ENCODE results near the gene CTF1.
A peak's percentile ranks its signal among the peaks of the same experiment; 100 is the strongest.

The CTF1 gene

DNA sequence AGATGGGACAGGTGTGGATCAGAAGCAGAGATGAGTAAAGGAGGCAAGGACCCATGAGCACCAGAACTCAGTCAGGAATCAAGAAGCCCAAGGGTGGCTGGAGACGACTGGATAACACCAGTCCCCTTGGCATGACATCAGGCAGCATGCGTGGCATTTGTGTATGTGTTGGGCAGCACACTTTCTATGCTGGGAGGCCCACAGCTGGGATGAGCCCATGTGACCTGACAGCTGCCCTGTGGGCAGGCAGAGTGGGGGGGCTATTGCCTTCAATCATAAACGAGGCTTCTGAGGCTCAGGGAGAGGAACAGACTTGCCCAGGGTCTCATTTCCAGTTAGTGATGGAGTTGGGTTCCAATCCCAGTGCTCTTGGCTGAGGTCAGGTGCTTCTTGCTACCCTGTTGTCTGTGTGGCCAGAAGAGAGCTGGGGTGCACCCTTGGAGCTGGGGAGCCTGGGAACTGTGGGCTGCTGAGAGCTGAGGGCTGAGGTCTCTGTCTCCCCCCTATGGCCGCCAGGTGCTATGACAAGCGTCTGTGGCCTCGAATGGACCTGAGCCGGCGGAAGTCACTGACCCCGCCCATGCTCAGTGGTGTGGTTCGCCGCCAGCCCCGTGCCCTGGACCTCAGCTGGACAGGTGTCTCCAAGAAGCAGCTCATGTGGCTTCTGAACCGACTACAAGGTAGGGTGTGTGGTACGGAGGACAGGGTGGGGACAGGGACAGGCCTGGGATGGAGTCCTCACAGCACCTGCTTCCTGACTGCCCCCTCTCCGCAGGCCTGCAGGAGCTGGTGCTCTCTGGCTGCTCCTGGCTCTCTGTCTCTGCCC is 45.4 kb downstream of the CTF1 start:
- Histone ChIP-seq H3K27me3 (no peaks in the 10 kb centered on the region), H3K36me3 (peaks cover 45 to 86% (median 71%) of the 10 kb centered on the region in 11 experiments), H3K4me3 (0 out of 20 replicates have a peak overlapping the region, but pooled peaks of 1 of the 10 experiments have one; percentile 14), H4K20me1 (peaks cover 0 to 45% (median 26%) of the 10 kb centered on the region in 11 experiments; a peak in 15 of 22 replicates), H3K27ac (peak overlapping the region in 10 of 11 experiments; percentile 51 to 91 (median 84); a peak in 15 of 22 replicates), H3K4me2 (peak overlapping the region; percentile 77 to 95 (median 87)), H3K9me3 (replicated peaks in 1 of 11) (no peaks in the 10 kb centered on the region), H3K9ac (peak overlapping the region; percentile 36 to 81 (median 67); a peak in 18 of 22 replicates), H3K4me1 (peaks cover 59 to 62% (median 60%) of the 10 kb centered on the region in 10 experiments)
- no peak for TF ChIP-seq Cebpa-rat (IDR thresholded peaks at IDR 0.05)

DNA sequence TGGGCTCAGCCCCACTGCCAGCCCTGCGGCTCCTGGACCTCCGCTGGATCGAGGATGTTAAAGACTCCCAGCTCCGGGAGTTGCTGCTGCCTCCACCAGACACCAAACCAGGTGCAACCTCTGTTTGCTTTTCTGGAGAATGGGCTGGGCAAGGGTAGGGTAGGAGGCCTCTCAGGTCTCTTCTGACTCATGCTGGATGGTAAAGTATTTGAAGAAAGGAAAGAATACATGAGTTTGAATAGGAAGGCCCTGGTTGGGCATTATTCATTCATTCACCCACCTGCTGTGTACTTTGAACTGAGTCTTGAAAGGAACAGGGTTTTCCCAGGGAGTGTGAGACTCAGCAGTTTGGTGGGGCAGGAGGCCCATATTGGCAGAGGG is 46.0 kb downstream of the CTF1 start:
- Histone ChIP-seq H3K27me3 (no peaks in the 10 kb centered on the region), H3K36me3 (peaks cover 48 to 86% (median 75%) of the 10 kb centered on the region in 11 experiments), H3K9ac (peak overlapping the region in 9 of 11 experiments; percentile 10 to 81 (median 36); a peak in 8 of 22 replicates), H3K4me2 (peak overlapping the region; percentile 77 to 95 (median 87)), H3K27ac (peak overlapping the region in 6 of 11 experiments; percentile 10 to 91 (median 65); a peak in 7 of 22 replicates), H3K4me1 (peaks cover 52 to 56% (median 54%) of the 10 kb centered on the region in 10 experiments), H4K20me1 (peaks cover 0 to 47% (median 25%) of the 10 kb centered on the region in 11 experiments; a peak in 15 of 22 replicates), H3K4me3 (0 out of 20 replicates have a peak overlapping the region, but pooled peaks of 1 of the 10 experiments have one; percentile 14), H3K9me3 (replicated peaks in 1 of 11) (no peaks in the 10 kb centered on the region)
- no peak for TF ChIP-seq Cebpa-rat (IDR thresholded peaks at IDR 0.05)

DNA sequence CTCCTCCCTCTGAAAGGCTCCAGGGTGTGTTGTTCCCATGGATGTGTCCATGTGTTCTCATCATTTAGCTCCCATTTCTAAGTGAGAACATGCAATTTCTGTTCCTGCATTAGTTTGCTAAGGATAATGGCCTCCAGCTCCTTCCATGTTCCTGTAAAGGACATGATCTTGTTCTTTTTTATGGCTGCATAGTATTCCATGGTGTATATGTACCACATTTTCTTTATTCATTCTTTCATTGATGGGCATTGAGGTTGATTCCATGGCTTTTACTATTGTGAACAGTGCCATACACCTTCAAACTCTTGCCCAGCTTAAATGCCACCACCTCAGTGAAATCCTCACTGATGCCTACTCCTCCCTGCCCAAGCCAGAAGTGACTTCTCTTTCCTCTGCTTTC is 47.9 kb downstream of the CTF1 start:
- no peak overlapping the region for H3K4me2 ChIP-seq
- H3K27me3 ChIP-seq: no peaks in the 10 kb centered on the region
- H3K9me3 ChIP-seq (replicated peaks in 1 of 11): no peaks in the 10 kb centered on the region
- H3K27ac ChIP-seq: no peak overlapping the region
- H3K9ac ChIP-seq: no peak overlapping the region
- peaks cover 35 to 48% (median 44%) of the 10 kb centered on the region in 10 experiments for H3K4me1 ChIP-seq
- peaks cover 48 to 86% (median 79%) of the 10 kb centered on the region in 11 experiments for H3K36me3 ChIP-seq
- H3K4me3 ChIP-seq: no peak overlapping the region
- peaks cover 0 to 47% (median 23%) of the 10 kb centered on the region in 11 experiments; a peak in 15 of 22 replicates for H4K20me1 ChIP-seq
- no peak for TF ChIP-seq Cebpa-rat (IDR thresholded peaks at IDR 0.05)

DNA sequence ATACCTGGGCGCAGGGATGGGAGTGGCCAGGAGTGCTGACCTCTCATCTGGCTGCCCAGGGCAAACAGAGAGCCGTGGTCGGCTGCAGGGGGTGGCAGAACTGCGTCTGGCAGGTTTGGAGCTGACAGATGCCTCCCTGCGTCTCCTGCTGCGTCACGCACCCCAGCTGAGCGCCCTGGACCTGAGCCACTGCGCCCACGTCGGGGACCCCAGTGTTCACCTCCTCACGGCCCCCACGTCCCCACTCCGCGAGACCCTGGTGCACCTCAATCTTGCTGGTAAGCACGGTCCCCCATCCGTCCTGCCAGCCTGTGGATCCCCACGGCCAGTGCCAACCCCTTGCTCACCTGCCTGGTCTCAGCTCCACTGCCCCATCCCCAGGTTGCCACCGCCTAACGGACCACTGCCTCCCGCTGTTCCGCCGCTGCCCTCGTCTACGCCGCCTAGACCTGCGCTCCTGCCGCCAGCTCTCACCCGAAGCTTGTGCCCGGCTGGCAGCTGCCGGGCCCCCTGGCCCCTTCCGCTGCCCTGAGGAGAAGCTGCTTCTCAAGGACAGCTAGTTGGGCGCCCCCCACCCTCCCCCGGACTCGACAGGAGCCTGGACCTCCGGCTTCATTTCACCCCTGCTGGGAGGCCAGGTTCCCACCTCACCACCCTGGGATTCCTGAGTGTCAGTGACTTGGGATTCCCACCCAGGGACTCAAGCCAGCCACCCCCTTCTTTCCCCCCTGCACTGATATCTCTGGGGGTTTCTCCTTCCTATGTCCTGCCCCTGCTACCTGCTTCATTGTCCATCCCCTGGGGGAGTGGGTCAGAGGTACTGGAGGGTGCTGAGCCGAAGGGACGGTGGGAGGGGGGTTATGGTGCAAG is 50.5 kb downstream of the CTF1 start:
- H3K4me3 ChIP-seq: no peak overlapping the region

DNA sequence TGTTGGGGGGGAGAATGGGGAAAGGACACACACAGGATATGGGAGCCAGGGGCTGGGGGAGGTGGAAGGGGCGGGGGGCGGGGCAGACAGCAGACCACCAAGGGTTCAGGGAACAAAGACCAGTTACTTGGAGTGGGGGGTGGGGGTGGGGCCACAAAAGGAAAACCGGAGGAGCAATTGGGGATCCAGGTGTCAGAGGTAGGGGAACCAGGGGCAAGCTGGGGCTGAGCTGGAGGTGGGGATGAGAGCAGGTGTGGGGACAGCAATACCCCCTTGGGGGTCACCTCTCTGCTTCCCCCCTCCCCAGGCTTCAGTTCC is 51.1 kb downstream of the CTF1 start:
- H3K27me3 ChIP-seq: no peaks in the 10 kb centered on the region
- peak overlapping the region in 2 of 11 experiments; percentile 95 to 98; a peak in 2 of 22 replicates for H3K27ac ChIP-seq
- no peak for TF ChIP-seq Cebpa-rat (IDR thresholded peaks at IDR 0.05)
- H3K4me1 ChIP-seq: peaks cover 29 to 40% (median 32%) of the 10 kb centered on the region in 10 experiments
- peak overlapping the region in 5 of 11 experiments; percentile 84 to 99 (median 98); a peak in 4 of 22 replicates for H3K4me2 ChIP-seq
- no peak overlapping the region for H3K4me3 ChIP-seq
- peaks cover 44 to 67% (median 54%) of the 10 kb centered on the region in 11 experiments for H3K36me3 ChIP-seq
- H4K20me1 ChIP-seq: peaks cover 19 to 55% (median 30%) of the 10 kb centered on the region in 11 experiments; a peak in 20 of 22 replicates
- H3K9ac ChIP-seq: no peak overlapping the region
- no peaks in the 10 kb centered on the region for H3K9me3 ChIP-seq (replicated peaks in 1 of 11)

More for the DNA sequence above, 50.5 kb downstream of the CTF1 start:
- Histone ChIP-seq H3K27me3 (no peaks in the 10 kb centered on the region), H4K20me1 (peaks cover 19 to 60% (median 34%) of the 10 kb centered on the region in 11 experiments; a peak in 21 of 22 replicates), H3K4me2 (no peak overlapping the region), H3K9ac (no peak overlapping the region), H3K9me3 (replicated peaks in 1 of 11) (no peaks in the 10 kb centered on the region), H3K27ac (no peak overlapping the region), H3K36me3 (peaks cover 49 to 72% (median 60%) of the 10 kb centered on the region in 11 experiments), H3K4me1 (peaks cover 29 to 46% (median 38%) of the 10 kb centered on the region in 10 experiments)
- no peak for TF ChIP-seq Cebpa-rat (IDR thresholded peaks at IDR 0.05)

DNA sequence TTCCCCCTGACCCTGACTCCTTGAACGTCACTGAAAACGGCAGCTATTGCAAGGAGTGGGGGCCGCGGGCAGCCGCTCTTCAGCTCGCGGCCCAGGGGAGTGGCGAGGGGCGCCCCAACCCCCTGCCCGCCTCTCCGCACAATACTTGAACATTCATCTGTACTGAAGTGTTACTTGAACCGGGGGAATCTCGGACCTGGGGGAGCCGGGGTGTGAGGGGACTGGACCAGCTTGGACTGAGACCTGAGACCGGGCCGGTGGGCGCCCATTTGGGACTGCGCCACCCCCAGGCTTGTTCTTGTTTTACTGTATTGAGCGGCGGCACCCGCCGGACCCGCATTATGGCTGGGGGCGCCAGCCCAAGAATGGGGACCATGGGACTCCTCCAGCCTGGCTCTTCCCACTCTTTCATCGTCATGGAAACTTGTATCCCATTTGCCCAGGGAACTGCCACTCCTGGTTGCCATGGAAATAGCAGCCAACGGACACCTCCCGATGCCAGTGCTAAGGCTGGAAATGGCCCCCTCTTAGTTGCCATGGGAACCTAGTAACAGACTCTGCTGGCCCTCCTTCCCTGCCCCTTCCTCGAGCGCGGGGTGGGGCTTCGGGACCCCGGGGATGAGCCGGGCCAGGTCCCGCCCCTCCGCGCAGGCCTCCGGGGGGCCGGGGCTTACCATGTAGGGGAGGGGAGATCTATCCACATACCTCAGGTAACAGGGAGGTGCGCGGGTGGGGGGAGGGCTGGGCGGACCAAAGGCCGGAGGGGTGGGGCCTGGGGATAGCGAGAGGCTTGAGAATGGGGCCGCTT is 51.6 kb downstream of the CTF1 start:
- Histone ChIP-seq H3K27me3 (no peaks in the 10 kb centered on the region), H3K9ac (peak overlapping the region; percentile 93 to 98 (median 96)), H3K36me3 (peaks cover 39 to 67% (median 51%) of the 10 kb centered on the region in 11 experiments), H3K4me3 (peak overlapping the region; percentile 86 to 99 (median 92)), H3K9me3 (replicated peaks in 1 of 11) (no peaks in the 10 kb centered on the region), H3K4me2 (peak overlapping the region; percentile 78 to 99 (median 98)), H3K4me1 (peaks cover 26 to 39% (median 34%) of the 10 kb centered on the region in 10 experiments), H3K27ac (peak overlapping the region; percentile 89 to 98 (median 95); a peak in 20 of 22 replicates), H4K20me1 (peaks cover 13 to 55% (median 31%) of the 10 kb centered on the region in 11 experiments; a peak in 19 of 22 replicates)
- TF ChIP-seq Cebpa-rat (IDR thresholded peaks at IDR 0.05): no peak

DNA sequence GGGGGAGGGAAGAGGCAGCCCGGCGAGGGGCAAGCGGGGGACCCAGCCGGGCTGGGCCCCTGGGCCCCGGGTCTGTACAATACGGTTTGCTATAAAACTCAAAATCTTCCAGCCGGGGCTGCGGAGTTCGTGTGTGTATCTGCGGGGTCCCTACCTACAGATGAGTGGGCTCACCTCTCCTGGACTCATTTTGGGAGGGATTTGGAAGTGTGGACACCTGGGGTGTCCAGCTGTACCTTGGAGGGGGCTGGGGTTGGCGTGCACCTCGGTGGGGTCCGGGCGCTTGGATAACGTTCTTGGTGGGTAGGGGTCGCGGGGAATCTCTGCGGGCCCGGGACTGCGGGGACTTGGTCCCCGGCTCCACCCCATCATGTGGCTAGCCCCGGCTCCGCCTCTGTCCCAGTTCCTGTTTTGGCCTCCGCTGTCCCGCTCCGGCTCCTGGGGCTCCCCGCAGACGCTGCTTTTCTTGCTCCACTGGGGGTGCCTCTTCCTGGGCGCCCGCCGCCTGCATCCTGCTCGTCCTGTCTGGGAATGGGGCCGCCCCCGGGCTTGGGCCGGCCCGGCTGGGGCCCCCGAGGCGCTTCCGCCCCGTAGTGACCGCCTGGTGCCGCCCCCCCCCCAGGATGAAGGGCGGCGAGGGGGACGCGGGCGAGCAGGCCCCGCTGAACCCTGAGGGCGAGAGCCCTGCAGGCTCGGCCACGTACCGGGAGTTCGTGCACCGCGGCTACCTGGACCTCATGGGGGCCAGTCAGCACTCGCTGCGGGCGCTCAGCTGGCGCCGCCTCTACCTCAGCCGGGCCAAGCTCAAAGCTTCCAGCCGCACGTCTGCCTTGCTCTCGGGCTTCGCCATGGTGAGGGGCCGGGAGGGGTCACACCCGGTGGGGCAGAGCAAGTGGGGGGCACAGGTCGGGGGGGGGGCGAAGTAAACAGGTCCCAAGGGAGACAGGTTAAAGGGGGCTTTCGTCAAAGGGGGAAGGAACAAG is 52.5 kb downstream of the CTF1 start, which contains the start of gene ORAI3:
Gene ORAI3 (plus strand): TSS at position 402 of the 983 bp plus-strand sequence. CDS start 222 bp downstream, at position 624.
- Histone ChIP-seq H3K9me3 (replicated peaks in 1 of 11) (no peaks in the 10 kb centered on the region), H3K36me3 (peaks cover 35 to 67% (median 48%) of the 10 kb centered on the region in 11 experiments), H3K4me2 (peak within 1 kb of the TSS; percentile 78 to 99 (median 98)), H3K27me3 (no peaks in the 10 kb centered on the region), H4K20me1 (peaks cover 13 to 63% (median 40%) of the 10 kb centered on the region in 11 experiments; a peak in 19 of 22 replicates), H3K27ac (peak within 1 kb of the TSS; percentile 89 to 98 (median 95)), H3K9ac (peak within 1 kb of the TSS; percentile 93 to 98 (median 96)), H3K4me3 (peak within 1 kb of the TSS; percentile 86 to 99 (median 92)), H3K4me1 (peaks cover 32 to 48% (median 42%) of the 10 kb centered on the region in 10 experiments)
- TF ChIP-seq Cebpa-rat (IDR thresholded peaks at IDR 0.05): no peak

Measured in BLaER1 treated with 17β-estradiol and CSF1 and Interleukin-3, amounts not matched to agents 10 nM and 100 nM (cell line).